A172 (cell line): Measurements from ENCODE around the gene RGCC. TPM values are rescaled to one million over a fixed set of nuclear protein-coding genes. Genes with fewer than 3 reads are reported as not detected.

Experiments used
- DNase-seq: peaks from one replicate; pipeline ENCODE4 v3.0.0-alpha.2; 2015; ENCODE audit warnings: low spot score
- total RNA-seq: library from RNA; depleted of rRNA; stranded (reverse); fragments of >200 nt; shearing (Covaris generic); gene quantifications from 2 replicates; pipeline ENCODE4 v1.2.3, GENCODE V29; 2014

Gene RGCC
- total RNA-seq, 1 experiment from 2014 or later, result not detected

GRCh38 chr13:41453620-41454019 is 3.7 kb upstream of the RGCC start:
- DNase-seq, result no peak

GRCh38 chr13:41454170-41454569 is 3.2 kb upstream of the RGCC start:
- no peak for DNase-seq

- DNase-seq, result no peak
Observed at GRCh38 chr13:41455725-41456419, 1.5 kb upstream of the RGCC start.

DNA sequence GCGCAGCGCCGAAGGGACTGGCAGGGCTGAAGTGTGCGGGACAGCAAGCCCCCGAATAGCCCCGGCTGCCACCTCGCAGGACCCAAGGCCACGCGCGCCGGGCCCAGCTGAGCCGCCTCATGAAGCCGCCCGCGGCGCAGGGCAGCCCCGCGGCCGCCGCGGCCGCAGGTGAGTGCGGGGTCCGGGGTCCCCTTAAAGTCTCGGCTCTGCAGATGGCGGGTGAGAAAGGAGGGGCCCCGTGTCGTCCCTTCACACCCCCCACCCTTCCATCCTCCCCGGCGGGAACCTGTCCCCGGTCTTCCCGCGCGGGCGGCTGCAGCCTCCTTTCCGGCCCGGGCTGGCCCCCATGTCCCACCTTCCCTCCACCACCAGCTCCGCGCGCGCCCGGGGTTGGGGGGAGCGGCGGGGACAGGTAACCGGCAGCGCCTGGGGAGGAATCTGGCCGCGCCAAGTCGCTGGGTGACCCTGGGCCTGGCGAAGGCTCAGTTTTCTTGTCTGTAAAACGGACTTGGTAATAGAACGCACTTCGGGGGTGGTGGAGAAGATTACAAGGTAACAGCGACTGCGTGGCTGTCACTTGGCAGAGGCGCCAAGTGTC is 338 bp downstream of the RGCC start:
- no peak for DNase-seq

- DNase-seq, result no peak
Observed at GRCh38 chr13:41458187-41458760, 924 bp downstream of the RGCC start.

DNA sequence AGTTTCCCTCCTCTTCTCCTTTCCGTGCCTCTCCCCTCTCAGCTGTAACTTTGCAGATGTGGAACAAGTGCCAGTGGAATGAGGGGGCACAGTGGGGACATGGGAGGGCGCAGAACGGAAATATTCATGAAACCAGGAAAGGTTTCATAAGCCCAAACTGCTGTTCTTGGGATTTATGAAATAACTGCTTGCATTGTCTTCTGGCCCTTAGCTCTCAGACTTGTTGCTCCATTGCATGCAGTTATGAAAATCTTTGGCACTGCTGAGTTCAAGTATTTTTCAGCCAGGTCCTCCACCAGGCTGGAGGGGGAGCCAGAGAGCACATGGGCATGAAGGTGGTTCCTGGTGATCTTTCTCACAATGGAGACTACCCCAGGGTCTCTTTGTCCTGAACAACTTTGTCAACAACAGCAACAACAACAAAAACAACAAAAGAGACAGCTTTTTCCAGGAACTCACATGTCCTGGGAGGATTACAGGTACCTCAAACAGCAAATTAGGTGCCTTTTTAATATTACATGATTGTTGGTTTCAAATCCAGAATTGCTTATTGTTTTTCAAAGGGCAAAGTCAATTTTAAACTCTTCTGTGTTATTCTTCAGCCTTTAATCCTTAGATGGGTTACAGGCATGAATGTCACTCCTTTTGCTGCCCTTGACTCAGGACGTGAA is 1.5 kb downstream of the RGCC start:
- peak; percentile 4 for DNase-seq

- no peak for DNase-seq
Observed at GRCh38 chr13:41459432-41460073, 2.2 kb downstream of the RGCC start.

- DNase-seq, result no peak
Observed at GRCh38 chr13:41460074-41460465, 2.7 kb downstream of the RGCC start.

DNA sequence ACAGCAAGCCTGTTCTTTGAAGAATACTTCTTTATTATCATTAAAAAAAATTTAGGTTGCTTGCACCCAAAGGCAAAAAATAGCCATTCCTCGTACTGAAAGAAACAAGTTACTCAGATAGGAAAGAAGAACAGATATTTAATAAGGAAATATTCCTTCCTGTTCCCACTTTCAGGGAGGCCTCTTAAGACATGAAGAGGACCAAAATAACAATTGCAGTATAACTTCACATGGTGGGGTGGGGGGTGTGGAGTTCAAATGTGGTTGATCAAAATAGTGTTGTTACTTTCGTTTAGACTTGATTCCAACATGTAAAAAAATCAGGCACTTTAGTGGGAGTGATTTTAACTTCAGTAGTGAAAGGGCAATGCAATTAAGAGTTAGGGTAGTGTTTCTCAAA is 3.6 kb downstream of the RGCC start:
- DNase-seq, result no peak

- no peak for DNase-seq
Observed at GRCh38 chr13:41461527-41462139, 4.3 kb downstream of the RGCC start.

- no peak for DNase-seq
Observed at GRCh38 chr13:41462427-41462826, 5.1 kb downstream of the RGCC start.

- no peak for DNase-seq
Observed at GRCh38 chr13:41463838-41464602, 6.7 kb downstream of the RGCC start.

GRCh38 chr13:41465241-41465847 is 8.0 kb downstream of the RGCC start:
- DNase-seq, result peak; percentile 44

DNA sequence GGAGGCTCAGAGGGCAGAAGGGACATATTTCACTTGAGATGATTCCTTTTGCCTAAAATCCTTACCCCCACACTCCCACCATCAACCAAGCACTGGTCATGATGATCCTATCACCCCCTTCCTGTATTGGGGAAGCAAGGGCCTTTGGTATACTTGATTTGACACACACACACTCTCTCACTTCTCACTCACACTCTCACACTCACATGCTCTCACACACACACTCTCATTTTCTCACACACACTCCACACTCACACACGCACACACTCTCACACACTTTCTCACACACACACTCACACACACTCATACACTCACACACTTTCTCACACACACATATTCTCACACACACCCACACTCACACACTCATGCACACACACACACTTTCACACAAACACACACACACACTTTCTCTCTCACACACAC is 8.6 kb downstream of the RGCC start:
- DNase-seq, result no peak

DNA sequence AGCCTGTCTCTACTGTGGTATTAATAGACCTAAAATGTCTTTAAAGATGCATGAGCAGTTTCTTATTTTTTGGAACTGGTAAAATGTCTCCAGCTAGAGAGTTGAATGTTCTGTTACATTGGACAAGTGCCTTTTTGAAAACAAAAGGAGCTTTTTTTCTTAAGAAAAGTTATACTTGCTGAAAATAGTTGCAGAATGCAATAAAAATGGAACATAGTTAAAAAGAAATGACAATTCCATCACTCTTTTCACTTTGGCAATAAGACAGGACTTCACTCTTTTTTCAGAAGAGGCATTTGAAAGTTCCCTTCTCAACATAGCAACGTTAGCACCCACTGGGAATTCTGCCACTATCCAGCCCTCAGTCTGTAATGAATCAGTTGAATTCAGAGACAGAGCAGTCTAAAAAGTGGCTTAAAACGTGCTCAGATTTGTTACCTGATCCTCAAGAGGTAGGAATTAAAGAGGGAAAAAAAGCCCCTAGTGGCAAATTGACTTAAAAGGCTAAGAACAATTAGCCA is 10.1 kb downstream of the RGCC start:
- DNase-seq, result no peak

DNA sequence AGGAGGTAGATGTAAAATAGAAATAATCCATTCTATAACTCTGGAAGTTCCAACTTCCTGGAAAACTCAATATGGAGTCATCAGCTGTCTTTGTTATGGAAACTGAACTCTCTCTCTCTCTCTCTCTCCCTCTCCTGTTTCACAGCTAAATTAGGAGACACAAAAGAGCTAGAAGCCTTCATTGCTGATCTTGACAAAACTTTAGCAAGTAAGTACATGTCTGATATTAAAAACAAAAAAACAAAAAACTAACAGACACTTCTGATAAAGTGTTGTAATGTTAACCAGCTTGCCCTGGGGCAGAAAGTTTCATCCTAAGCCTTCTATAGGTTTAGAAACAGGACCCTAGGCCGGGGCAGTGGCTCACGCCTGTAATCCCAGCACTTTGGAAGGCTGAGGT is 11.3 kb downstream of the RGCC start:
- no peak for DNase-seq

- no peak for DNase-seq
Observed at GRCh38 chr13:41470196-41470595, 12.8 kb downstream of the RGCC start.

- DNase-seq, result no peak
Observed at GRCh38 chr13:41471785-41472184, 14.4 kb downstream of the RGCC start.

- DNase-seq, result no peak
Observed at GRCh38 chr13:41487222-41487621, 29.9 kb downstream of the RGCC start.

- DNase-seq, result no peak
Observed at GRCh38 chr13:41488124-41488523, 30.8 kb downstream of the RGCC start.
